Caco-2 (cell line): ENCODE measurements around the gene KAT8. TPM values are rescaled to one million over a fixed set of nuclear protein-coding genes. Genes with fewer than 3 reads are reported as not detected.

Experiments
- BruUV-seq: library from RNA; stranded (reverse); fragments of 400-500 nt; replicated peaks from 2 replicates; lab custom pipeline; 2021; lab: Mats Ljungman, UMichigan
- CTCF ChIA-PET: fragments of 300-600 bp; sonication (Branson Sonifier 250); formaldehyde crosslinking; loops from one replicate; lab custom pipeline; 2022; ENCODE audit warnings: antibody characterized with exemption; lab: Charles Lee
- POLR2A ChIA-PET: fragments of 300-600 bp; sonication (Branson Sonifier 250); formaldehyde crosslinking; loops from one replicate; lab custom pipeline; 2022; ENCODE audit warnings: antibody characterized with exemption; lab: Charles Lee
- DNase-seq, 2 experiments: peaks; one replicate each; pipeline versions ENCODE4 v3.0.0 to v3.0.0-alpha.2; 2020 to 2022
- H3K27me3 ChIP-seq: replicated peaks from 2 replicates; pipeline ENCODE4 v1.6.0; 2011; ENCODE audit warnings: low read length; ENCODE audit not compliant: control insufficient read depth, insufficient read depth
- H3K36me3 ChIP-seq: 2 replicates; pipeline ENCODE4 v1.5.1; 2011; ENCODE audit warnings: low read length; ENCODE audit not compliant: control insufficient read depth, insufficient read depth
- H3K4me1 ChIP-seq: fragments of 250-450 bp; sonication (Bioruptor Pico); 2 replicates; pipeline ENCODE4 v1.5.1; 2020; ENCODE audit warnings: mild to moderate bottlenecking
- H3K4me3 ChIP-seq: 2 replicates; pipeline ENCODE4 v1.5.1; 2011; ENCODE audit warnings: low read depth, mild to moderate bottlenecking, control low read depth, low read length
- H3K9me3 ChIP-seq: fragments of 250-450 bp; sonication (Bioruptor Pico); 2 replicates; pipeline ENCODE4 v1.5.1; 2020; ENCODE audit warnings: mild to moderate bottlenecking, moderate library complexity
- H3K27ac Mint-ChIP-seq: one replicate; pipeline ENCODE4 v1.8.0; 2022; ENCODE audit warnings: mixed read lengths; ENCODE audit not compliant: unreplicated experiment
- H3K27me3 Mint-ChIP-seq: one replicate; pipeline ENCODE4 v1.8.0; 2022; ENCODE audit warnings: mixed read lengths; ENCODE audit not compliant: insufficient read depth, unreplicated experiment
- H3K36me3 Mint-ChIP-seq: one replicate; pipeline ENCODE4 v1.8.0; 2022; ENCODE audit warnings: mild to moderate bottlenecking, mixed read lengths; ENCODE audit not compliant: insufficient read depth, unreplicated experiment
- H3K4me1 Mint-ChIP-seq: one replicate; pipeline ENCODE4 v1.8.0; 2022; ENCODE audit warnings: low read depth, mixed read lengths; ENCODE audit not compliant: unreplicated experiment
- H3K4me3 Mint-ChIP-seq: one replicate; pipeline ENCODE4 v1.8.0; 2022; ENCODE audit warnings: mild to moderate bottlenecking, moderate library complexity, mixed read lengths; ENCODE audit not compliant: unreplicated experiment
- H3K9me3 Mint-ChIP-seq: one replicate; pipeline ENCODE4 v1.8.0; 2022; ENCODE audit warnings: mixed read lengths; ENCODE audit not compliant: unreplicated experiment
- intact Hi-C: fragments of 100-400 bp; cut with micrococcal nuclease; formaldehyde crosslinking; loops from one replicate; pipeline ENCODE4 v1.10.0; 2022; ENCODE audit not compliant: unreplicated experiment
- total RNA-seq: library from RNA; stranded (reverse); gene quantifications from 2 replicates; pipeline ENCODE4 v1.2.3, GENCODE V29; 2022
- TF ChIP-seq, protein P1 (sequence below), 2 experiments: fragments of 200-600 bp in 1 of 2; IDR thresholded peaks; 1 replicate in 1 of 2; 2 replicates in 1 of 2; pipeline versions ENCODE4 v1.5.1 to v1.8.0; 2011 to 2022; ENCODE audit warnings: antibody characterized with exemption in 1 of 2, control low read depth in 1 of 2, inconsistent platforms in 1 of 2, low read depth in 1 of 2, low read length in 1 of 2, mild to moderate bottlenecking in 1 of 2, moderate library complexity in 1 of 2; ENCODE audit not compliant: insufficient read depth in 1 of 2, severe bottlenecking in 1 of 2, unreplicated experiment in 1 of 2

Gene KAT8
- total RNA-seq, 1 experiment from 2014 or later = 46.2 TPM

DNA sequence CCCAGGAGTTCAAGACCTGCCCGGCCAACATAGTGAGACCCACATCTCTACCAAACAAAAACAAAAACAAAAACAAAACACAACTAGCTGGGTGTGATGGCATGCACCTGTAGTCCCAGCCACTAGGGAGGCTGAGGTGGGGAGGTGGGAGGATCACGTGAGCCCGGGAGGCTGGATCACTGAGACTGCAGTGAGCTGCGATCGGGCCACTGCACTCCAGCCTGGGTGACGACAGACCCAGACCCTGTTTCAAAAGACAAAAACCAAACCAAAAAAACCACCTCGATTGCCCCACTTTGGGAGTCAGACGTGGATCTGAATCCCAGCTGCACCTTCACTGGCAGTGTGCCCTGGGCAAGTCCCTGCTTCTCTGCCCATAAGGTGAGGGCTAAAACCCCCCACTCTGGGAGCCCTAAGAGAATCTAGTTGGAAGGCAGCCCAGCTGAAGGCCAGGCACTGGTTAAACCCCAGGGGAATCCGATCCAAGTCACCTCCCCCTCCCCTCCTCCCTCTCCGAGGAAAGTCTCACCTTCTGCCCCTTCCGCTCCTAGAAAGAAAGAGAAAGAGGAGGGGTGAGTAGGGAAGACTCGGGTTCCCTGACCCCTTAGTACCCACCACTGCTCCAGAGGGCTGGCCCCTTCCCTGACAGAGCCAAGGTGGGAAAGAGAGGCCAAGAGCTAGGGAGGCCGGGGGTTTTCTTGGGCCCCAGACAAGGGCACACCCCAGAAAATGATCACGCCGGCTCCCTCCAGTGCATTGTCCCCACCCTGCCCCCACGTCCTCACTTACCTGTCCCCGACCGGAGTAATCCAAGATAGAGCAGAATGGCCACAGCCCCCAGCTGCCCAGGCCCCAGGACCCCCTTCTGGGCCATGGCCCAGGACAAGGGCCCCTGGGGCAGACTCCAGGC is 17.4 kb downstream of the KAT8 start:
- peak overlapping the region; percentile 78 for H3K4me3 ChIP-seq
- ChIA-PET POLR2A (interaction anchor here (0.6 to 3.7 kb wide), 3 partner anchors 17 to 61 kb away, joined by 3 to 52 read pairs (median 4); partner anchors contain the start of genes KAT8, ZNF646 and ZNF668), CTCF (interaction anchor here (0.5 to 2.1 kb wide), 5 partner anchors 8 to 451 kb away, joined by 3 to 12 read pairs (median 3); partner anchors contain the start of gene KAT8)
- peak; percentile 67 to 72 for DNase-seq
- H3K27me3 ChIP-seq = no peaks in the 10 kb centered on the region
- TF ChIP-seq, protein P1, sequence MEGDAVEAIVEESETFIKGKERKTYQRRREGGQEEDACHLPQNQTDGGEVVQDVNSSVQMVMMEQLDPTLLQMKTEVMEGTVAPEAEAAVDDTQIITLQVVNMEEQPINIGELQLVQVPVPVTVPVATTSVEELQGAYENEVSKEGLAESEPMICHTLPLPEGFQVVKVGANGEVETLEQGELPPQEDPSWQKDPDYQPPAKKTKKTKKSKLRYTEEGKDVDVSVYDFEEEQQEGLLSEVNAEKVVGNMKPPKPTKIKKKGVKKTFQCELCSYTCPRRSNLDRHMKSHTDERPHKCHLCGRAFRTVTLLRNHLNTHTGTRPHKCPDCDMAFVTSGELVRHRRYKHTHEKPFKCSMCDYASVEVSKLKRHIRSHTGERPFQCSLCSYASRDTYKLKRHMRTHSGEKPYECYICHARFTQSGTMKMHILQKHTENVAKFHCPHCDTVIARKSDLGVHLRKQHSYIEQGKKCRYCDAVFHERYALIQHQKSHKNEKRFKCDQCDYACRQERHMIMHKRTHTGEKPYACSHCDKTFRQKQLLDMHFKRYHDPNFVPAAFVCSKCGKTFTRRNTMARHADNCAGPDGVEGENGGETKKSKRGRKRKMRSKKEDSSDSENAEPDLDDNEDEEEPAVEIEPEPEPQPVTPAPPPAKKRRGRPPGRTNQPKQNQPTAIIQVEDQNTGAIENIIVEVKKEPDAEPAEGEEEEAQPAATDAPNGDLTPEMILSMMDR (IDR thresholded peaks at IDR 0.05; ENCODE audit: insufficient read depth in 1 of 2, low read depth in 1 of 2, low read length in 1 of 2, severe bottlenecking in 1 of 2, unreplicated experiment in 1 of 2) = no peak
- H3K4me1 ChIP-seq = peaks cover 83% of the 10 kb centered on the region
- Mint-ChIP-seq H3K27me3 (no peaks in the 10 kb centered on the region), H3K4me1 (peaks cover 51% of the 10 kb centered on the region), H3K9me3 (no peaks in the 10 kb centered on the region), H3K27ac (peak overlapping the region; percentile 75), H3K4me3 (peak overlapping the region; percentile 76), H3K36me3 (peaks cover 65% of the 10 kb centered on the region)
- H3K9me3 ChIP-seq = no peaks in the 10 kb centered on the region
- intact Hi-C loops = loop anchor here (1.0 to 10.0 kb wide), 2 partner anchors 18 to 320 kb away; partner anchors contain the start of genes ARMC5 and KAT8
- peaks cover 6% of the 10 kb centered on the region for H3K36me3 ChIP-seq
- BruUV-seq = TSS peak; percentile 62

DNA sequence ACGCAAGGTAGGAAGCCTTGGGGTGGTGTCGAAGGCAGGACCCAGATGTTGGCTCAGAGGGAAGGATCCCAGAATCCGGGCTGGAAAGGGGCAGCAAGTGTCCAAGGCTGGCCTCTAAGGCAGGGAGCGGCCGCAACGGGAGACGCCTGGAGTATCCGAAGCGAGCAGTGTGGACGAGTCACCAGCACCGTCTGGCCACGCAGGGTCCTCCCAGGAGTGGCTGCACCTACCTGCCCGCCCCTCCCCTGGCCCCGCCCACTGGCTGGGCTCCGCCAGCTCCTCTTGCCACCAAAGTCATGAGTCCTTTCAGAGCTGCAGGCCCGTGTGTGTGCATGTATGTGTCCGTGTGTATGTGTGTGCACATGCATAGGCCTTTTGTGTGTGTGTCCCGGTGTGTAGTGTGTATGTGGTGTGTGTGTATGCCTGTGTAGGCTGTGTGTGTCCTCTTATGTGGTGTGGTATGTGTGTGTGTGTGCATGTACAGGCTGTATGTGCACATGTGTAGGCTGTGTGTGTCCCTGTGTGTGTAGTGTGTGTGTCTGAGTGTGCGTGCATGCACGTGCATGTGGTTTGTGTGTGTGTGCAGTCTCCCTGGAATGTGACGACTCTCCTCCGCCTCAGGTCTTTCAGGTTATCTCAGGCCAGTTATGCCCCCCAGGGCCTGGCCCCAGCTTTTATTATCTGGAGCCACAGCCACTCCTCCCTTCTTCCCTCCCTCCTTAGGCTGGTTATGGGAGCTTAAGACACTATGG is 18.2 kb downstream of the KAT8 start, which contains the start of gene PRSS8:
Gene PRSS8 (minus strand): TSS at position 193 of the 752 bp plus-strand sequence. CDS start 229 bp downstream, outside the sequence.
- peaks cover 54% of the 10 kb centered on the region for H3K4me1 Mint-ChIP-seq
- intact Hi-C loops = loop anchor here (1.0 to 10.0 kb wide), 2 partner anchors 18 to 319 kb away; partner anchors contain the start of genes ARMC5 and KAT8
- BruUV-seq = no TSS peak

More for the DNA sequence above, 18.2 kb downstream of the KAT8 start, which contains the start of gene PRSS8:
- Histone ChIP-seq H3K4me3 (peak within 1 kb of the TSS; percentile 78), H3K36me3 (peaks cover 6% of the 10 kb centered on the region), H3K9me3 (no peaks in the 10 kb centered on the region), H3K27me3 (no peaks in the 10 kb centered on the region), H3K4me1 (peaks cover 85% of the 10 kb centered on the region)
- Mint-ChIP-seq H3K27ac (peak within 1 kb of the TSS; percentile 75), H3K36me3 (peaks cover 69% of the 10 kb centered on the region), H3K4me3 (peak within 1 kb of the TSS; percentile 76), H3K27me3 (no peaks in the 10 kb centered on the region), H3K9me3 (no peaks in the 10 kb centered on the region)
- TF ChIP-seq, protein P1 (IDR thresholded peaks at IDR 0.05; ENCODE audit: insufficient read depth in 1 of 2, low read depth in 1 of 2, low read length in 1 of 2, severe bottlenecking in 1 of 2, unreplicated experiment in 1 of 2) = no peak
- DNase-seq = peak; percentile 85 to 89
- CTCF ChIA-PET = interaction anchor here (0.5 to 2.1 kb wide), 4 partner anchors 18 to 452 kb away, joined by 3 to 12 read pairs (median 4); partner anchors contain the start of genes HSD3B7 and KAT8
- POLR2A ChIA-PET = interaction anchor here (0.6 to 3.7 kb wide), 5 partner anchors 18 to 158 kb away, joined by 3 to 52 read pairs (median 4); partner anchors contain the start of genes KAT8, ZNF646 and ZNF668
